Right atrium auricular region (tissue), 2 donors: ENCODE measurements around the gene VSTM5. TPM values are rescaled to one million over a fixed set of nuclear protein-coding genes. Genes with fewer than 3 reads are reported as not detected.

Source experiments
- DNase-seq: peaks from one replicate; pipeline ENCODE4 v3.0.0-alpha.2; 2019; ENCODE audit warnings: low spot score
- H3K27ac ChIP-seq, 2 donors: fragments of 200-600 bp; sonication (generic); 1 replicate in 1 of 2; 2 replicates in 1 of 2; pipeline ENCODE4 v1.5.1; 2016 to 2019
- H3K27me3 ChIP-seq, 2 donors: fragments of 200-600 bp; sonication (generic); one replicate each; pipeline versions ENCODE4 v1.5.1 to v1.6.0; 2017 to 2019
- H3K36me3 ChIP-seq: fragments of 200-600 bp; sonication (generic); one replicate; pipeline ENCODE4 v1.5.1; 2016
- H3K4me1 ChIP-seq, 2 donors: fragments of 200-600 bp; sonication (generic); one replicate each; pipeline versions ENCODE4 v1.5.1 to v1.6.0; 2017 to 2019
- H3K4me3 ChIP-seq, 2 donors: fragments of 200-600 bp; sonication (generic); 1 replicate in 1 of 2; 2 replicates in 1 of 2; pipeline ENCODE4 v1.5.1; 2017 to 2019; ENCODE audit warnings: mild to moderate bottlenecking in 1 of 2, moderate library complexity in 1 of 2
- H3K9me3 ChIP-seq, 2 donors: fragments of 200-600 bp; sonication (generic); one replicate each; pipeline ENCODE4 v1.5.1; 2019
- total RNA-seq, 2 donors: library from RNA; depleted of rRNA; stranded (reverse); fragments of >200 nt; gene quantifications; one replicate each; pipeline ENCODE4 v1.1.0, GENCODE V29; 2016
- TF ChIP-seq, protein P1 (sequence below), 2 donors: fragments of 200-600 bp; sonication (generic); IDR thresholded peaks; one replicate each; pipeline ENCODE4 v1.5.1; 2019; ENCODE audit warnings: antibody characterized with exemption in 2 of 2

The VSTM5 gene
- total RNA-seq, 2 donors from 2014 or later, result not detected

- no peaks in the 10 kb centered on the region for H3K27me3 ChIP-seq
- H3K4me1 ChIP-seq, result peaks cover 0 to 9% of the 10 kb centered on the region in 2 donors
- no peak overlapping the region for H3K27ac ChIP-seq
- H3K9me3 ChIP-seq, result no peaks in the 10 kb centered on the region
- TF ChIP-seq, protein P1, sequence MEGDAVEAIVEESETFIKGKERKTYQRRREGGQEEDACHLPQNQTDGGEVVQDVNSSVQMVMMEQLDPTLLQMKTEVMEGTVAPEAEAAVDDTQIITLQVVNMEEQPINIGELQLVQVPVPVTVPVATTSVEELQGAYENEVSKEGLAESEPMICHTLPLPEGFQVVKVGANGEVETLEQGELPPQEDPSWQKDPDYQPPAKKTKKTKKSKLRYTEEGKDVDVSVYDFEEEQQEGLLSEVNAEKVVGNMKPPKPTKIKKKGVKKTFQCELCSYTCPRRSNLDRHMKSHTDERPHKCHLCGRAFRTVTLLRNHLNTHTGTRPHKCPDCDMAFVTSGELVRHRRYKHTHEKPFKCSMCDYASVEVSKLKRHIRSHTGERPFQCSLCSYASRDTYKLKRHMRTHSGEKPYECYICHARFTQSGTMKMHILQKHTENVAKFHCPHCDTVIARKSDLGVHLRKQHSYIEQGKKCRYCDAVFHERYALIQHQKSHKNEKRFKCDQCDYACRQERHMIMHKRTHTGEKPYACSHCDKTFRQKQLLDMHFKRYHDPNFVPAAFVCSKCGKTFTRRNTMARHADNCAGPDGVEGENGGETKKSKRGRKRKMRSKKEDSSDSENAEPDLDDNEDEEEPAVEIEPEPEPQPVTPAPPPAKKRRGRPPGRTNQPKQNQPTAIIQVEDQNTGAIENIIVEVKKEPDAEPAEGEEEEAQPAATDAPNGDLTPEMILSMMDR (IDR thresholded peaks at IDR 0.05), result no peak
- H3K36me3 ChIP-seq, result no peaks in the 10 kb centered on the region
- DNase-seq, result no peak
- no peak overlapping the region for H3K4me3 ChIP-seq
These were observed 30.3 kb downstream of the VSTM5 start for GRCh38 chr11:93819966-93820695.

- no peaks in the 10 kb centered on the region for H3K27me3 ChIP-seq
- no peak overlapping the region for H3K4me3 ChIP-seq
- H3K36me3 ChIP-seq, result peaks cover 18% of the 10 kb centered on the region
- H3K9me3 ChIP-seq, result no peaks in the 10 kb centered on the region
- H3K4me1 ChIP-seq, result peaks cover 0 to 9% of the 10 kb centered on the region in 2 donors
- H3K27ac ChIP-seq, result no peak overlapping the region
- no peak for DNase-seq
- TF ChIP-seq, protein P1 (IDR thresholded peaks at IDR 0.05), result no peak
These were observed 32.7 kb downstream of the VSTM5 start for GRCh38 chr11:93817426-93818348.

- Histone ChIP-seq H3K27ac (no peak overlapping the region), H3K36me3 (peaks cover 42% of the 10 kb centered on the region), H3K4me1 (peaks cover 0 to 9% of the 10 kb centered on the region in 2 donors), H3K27me3 (no peaks in the 10 kb centered on the region), H3K9me3 (no peaks in the 10 kb centered on the region), H3K4me3 (no peak overlapping the region)
- DNase-seq, result no peak
- TF ChIP-seq, protein P1 (IDR thresholded peaks at IDR 0.05), result no peak
These were observed 35.3 kb downstream of the VSTM5 start for GRCh38 chr11:93814966-93815633.

DNA sequence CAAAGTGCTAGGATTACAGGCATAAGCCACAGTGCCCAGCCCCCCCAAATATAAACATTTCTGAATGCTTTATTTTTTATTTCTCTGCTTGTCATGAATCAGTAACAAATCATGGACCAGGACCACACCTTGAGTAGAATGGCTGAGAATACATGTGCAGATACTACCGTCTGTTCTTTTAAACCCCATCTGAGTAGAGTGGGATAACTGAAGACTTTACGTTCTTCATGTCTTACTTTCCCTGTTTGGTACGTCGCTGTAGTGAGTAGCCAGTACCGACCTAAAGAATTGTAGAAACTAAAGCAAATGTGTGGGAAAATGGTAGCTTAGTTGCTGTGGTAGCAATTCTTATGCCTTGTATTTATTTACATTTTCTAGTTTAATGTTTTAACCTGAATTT, 36.4 kb downstream of the VSTM5 start:
- H3K27ac ChIP-seq, result no peak overlapping the region
- H3K4me3 ChIP-seq, result no peak overlapping the region
- no peak for DNase-seq
- TF ChIP-seq, protein P1 (IDR thresholded peaks at IDR 0.05), result no peak
- H3K4me1 ChIP-seq, result peaks cover 0 to 9% of the 10 kb centered on the region in 2 donors
- H3K27me3 ChIP-seq, result no peaks in the 10 kb centered on the region
- no peaks in the 10 kb centered on the region for H3K9me3 ChIP-seq
- peaks cover 54% of the 10 kb centered on the region for H3K36me3 ChIP-seq

GRCh38 chr11:93807980-93808379, 42.4 kb downstream of the VSTM5 start:
- H3K4me1 ChIP-seq, result no peaks in the 10 kb centered on the region
- no peak overlapping the region for H3K27ac ChIP-seq
- TF ChIP-seq, protein P1 (IDR thresholded peaks at IDR 0.05), result no peak
- peaks cover 91% of the 10 kb centered on the region for H3K36me3 ChIP-seq
- H3K9me3 ChIP-seq, result no peaks in the 10 kb centered on the region
- no peak for DNase-seq
- no peaks in the 10 kb centered on the region for H3K27me3 ChIP-seq
- H3K4me3 ChIP-seq, result no peak overlapping the region
